B cell (primary cell): ENCODE results near the gene ANGPT4. TPM values are rescaled to one million over a fixed set of nuclear protein-coding genes. Genes with fewer than 3 reads are reported as not detected.

Source experiments
- ATAC-seq: fragments of 200-7000 bp; cut with Tn5 transposase; one replicate; pipeline ENCODE4 v1.10.0; 2021; ENCODE audit warnings: low read depth, mild to moderate bottlenecking, moderate number of reproducible peaks, moderate library complexity
- CTCF ChIA-PET: fragments of 350-600 bp; sonication (Branson Sonifier 250); formaldehyde crosslinking; loops from one replicate; lab custom pipeline; 2021; ENCODE audit warnings: antibody characterized with exemption, inconsistent platforms; lab: Charles Lee
- POLR2A ChIA-PET: fragments of 350-600 bp; sonication (Branson Sonifier 250); formaldehyde crosslinking; loops from one replicate; lab custom pipeline; 2021; ENCODE audit warnings: antibody characterized with exemption; lab: Charles Lee
- DNase-seq: peaks from one replicate; pipeline ENCODE4 v3.0.0; 2013
- H2AFZ ChIP-seq: 2 replicates; pipeline ENCODE4 v1.6.1; 2012; ENCODE audit warnings: mild to moderate bottlenecking, low read depth, low read length; ENCODE audit not compliant: insufficient read depth, poor library complexity, severe bottlenecking
- H3K27ac ChIP-seq, 2 donors: 1 replicate in 1 of 2; 2 replicates in 1 of 2; pipeline ENCODE4 v1.5.1; 2012 to 2013; ENCODE audit warnings: low read length in 2 of 2, mild to moderate bottlenecking in 2 of 2, moderate library complexity in 1 of 2
- H3K27me3 ChIP-seq, 4 experiments: fragments of 200-600 bp in 1 of 4; sonication (generic) in 1 of 4; replicated peaks in 1 of 4; 1 replicate in 2 of 4; 2 replicates in 2 of 4; pipeline versions ENCODE4 v1.6.1 to v1.7.0; 2013 to 2016; ENCODE audit warnings: low read length in 3 of 4, mild to moderate bottlenecking in 2 of 4, mixed read lengths in 1 of 4, moderate library complexity in 1 of 4; ENCODE audit not compliant: insufficient read depth in 4 of 4, control insufficient read depth in 3 of 4; ENCODE audit errors: control extremely low read depth in 1 of 4
- H3K36me3 ChIP-seq, 2 experiments: replicated peaks in 1 of 2; 1 replicate in 1 of 2; 2 replicates in 1 of 2; pipeline versions ENCODE4 v1.6.1 to v1.7.1; 2013; ENCODE audit warnings: low read length in 1 of 2; ENCODE audit not compliant: insufficient read depth in 2 of 2, control insufficient read depth in 1 of 2; ENCODE audit errors: control extremely low read depth in 1 of 2, extremely low read depth in 1 of 2
- H3K4me1 ChIP-seq, 2 donors: fragments of 200-600 bp in 1 of 2; sonication (generic) in 1 of 2; 1 replicate in 1 of 2; 2 replicates in 1 of 2; pipeline versions ENCODE4 v1.5.1 to v1.6.1; 2013 to 2017; ENCODE audit warnings: low read length in 2 of 2; ENCODE audit not compliant: control insufficient read depth in 2 of 2, insufficient read depth in 2 of 2
- H3K4me2 ChIP-seq: replicated peaks from 2 replicates; pipeline ENCODE3; 2012; ENCODE audit warnings: mild to moderate bottlenecking, low read depth, low read length; ENCODE audit not compliant: poor library complexity, severe bottlenecking
- H3K4me3 ChIP-seq, 5 experiments: fragments of 200-600 bp in 1 of 5; sonication (generic) in 1 of 5; 1 replicate in 3 of 5; 2 replicates in 2 of 5; pipeline versions ENCODE4 v1.5.1 to v1.7.0; 2011 to 2016; ENCODE audit warnings: low read length in 4 of 5, mild to moderate bottlenecking in 4 of 5, low read depth in 2 of 5, control low read depth in 1 of 5, moderate library complexity in 1 of 5; ENCODE audit not compliant: insufficient read depth in 1 of 5; ENCODE audit errors: control extremely low read depth in 1 of 5, extremely low read depth in 1 of 5
- H3K79me2 ChIP-seq: fragments of 200-600 bp; sonication (generic); one replicate; pipeline ENCODE4 v1.6.0; 2016; ENCODE audit warnings: low read length; ENCODE audit not compliant: control insufficient read depth, insufficient read depth
- H3K9ac ChIP-seq: fragments of 200-600 bp; sonication (generic); 2 replicates; pipeline ENCODE4 v1.6.1; 2017; ENCODE audit warnings: mild to moderate bottlenecking, low read length, moderate library complexity
- H3K9me3 ChIP-seq, 3 donors: one replicate each; pipeline versions ENCODE4 v1.6.1 to v1.7.1; 2013; ENCODE audit warnings: low read length in 2 of 3; ENCODE audit not compliant: control insufficient read depth in 2 of 3, insufficient read depth in 1 of 3; ENCODE audit errors: control extremely low read depth in 1 of 3
- H4K20me1 ChIP-seq: 2 replicates; pipeline ENCODE4 v1.6.0; 2012; ENCODE audit warnings: mild to moderate bottlenecking, low read length; ENCODE audit not compliant: insufficient read depth, control insufficient read depth, poor library complexity, severe bottlenecking
- H3K27ac Mint-ChIP-seq: one replicate; pipeline ENCODE4 v1.8.0; 2021; ENCODE audit warnings: mixed read lengths
- H3K27me3 Mint-ChIP-seq: one replicate; pipeline ENCODE4 v1.8.0; 2021; ENCODE audit warnings: mixed read lengths
- H3K4me1 Mint-ChIP-seq: one replicate; pipeline ENCODE4 v1.8.0; 2021; ENCODE audit warnings: mixed read lengths
- H3K4me3 Mint-ChIP-seq: one replicate; pipeline ENCODE4 v1.8.0; 2021; ENCODE audit warnings: mixed read lengths
- H3K9me3 Mint-ChIP-seq: one replicate; pipeline ENCODE4 v1.8.0; 2022; ENCODE audit warnings: mixed read lengths; ENCODE audit not compliant: insufficient read depth
- CTCF ChIP-seq: fragments of 200-600 bp; IDR thresholded peaks from one replicate; pipeline ENCODE4 v1.8.0; 2022; ENCODE audit warnings: antibody characterized with exemption, mild to moderate bottlenecking
- EZH2 ChIP-seq: IDR thresholded peaks from 2 replicates; pipeline ENCODE4 v1.6.1; 2012; ENCODE audit warnings: borderline replicate concordance, low read depth, mild to moderate bottlenecking, moderate library complexity, low read length; ENCODE audit not compliant: insufficient read depth, poor library complexity, severe bottlenecking
- WGBS: methylation state at CpG from one replicate; pipeline ENCODE4 v1.1.5; 2013; ENCODE audit warnings: missing lambda C conversion rate; ENCODE audit not compliant: insufficient coverage; 5-methylcytosine and 5-hydroxymethylcytosine counted together
- intact Hi-C: fragments of 100-400 bp; cut with micrococcal nuclease; formaldehyde crosslinking; loops from one replicate; pipeline ENCODE4 v1.10.0; 2022
- polyA plus RNA-seq: library from polyadenylated mRNA; depleted of rRNA; stranded (reverse); fragments of >200 nt; gene quantifications from 2 replicates; pipeline ENCODE4 v1.2.3, GENCODE V29; 2012
- total RNA-seq, 2 donors: library from RNA; stranded (reverse); fragments of 120-200 nt in 1 of 2; gene quantifications; 1 replicate in 1 of 2; 2 replicates in 1 of 2; pipeline versions ENCODE4 v1.2.3 to v1.2.4, GENCODE V29; 2013 to 2022

ANGPT4 gene
- total and polyA plus RNA-seq, 2 donors (not counting 1 experiment from before 2014, with no cell fraction given): not detected

GRCh38 chr20:860891-861290 lies 55.2 kb downstream of the ANGPT4 start:
- peaks cover 12% of the 10 kb centered on the region for H3K4me1 Mint-ChIP-seq
- DNase-seq (no peak), ATAC-seq (no peak)
- H3K27ac Mint-ChIP-seq: no peak overlapping the region
- no peak overlapping the region for H2AFZ ChIP-seq
- intact Hi-C loops: no loop called here
- no peak overlapping the region for H3K27ac ChIP-seq
- TF ChIP-seq CTCF: no peak
- TF ChIP-seq EZH2: no peak
- H3K79me2 ChIP-seq: no peaks in the 10 kb centered on the region
- H3K4me1 ChIP-seq: peaks cover 6 to 10% of the 10 kb centered on the region in 2 donors
- H3K4me3 Mint-ChIP-seq: no peak overlapping the region
- no peaks in the 10 kb centered on the region for H4K20me1 ChIP-seq
- ChIA-PET POLR2A (no interaction called here), CTCF (interaction anchor here (0.9 kb wide), 1 partner anchor 17 kb away, joined by 3 read pairs; no protein-coding TSS in a partner anchor)
- H3K9ac ChIP-seq: no peak overlapping the region
- no peaks in the 10 kb centered on the region for H3K9me3 ChIP-seq
- H3K27me3 Mint-ChIP-seq: no peaks in the 10 kb centered on the region
- H3K36me3 ChIP-seq: peaks cover 0 to 2% of the 10 kb centered on the region in 2 experiments
- no peaks in the 10 kb centered on the region for H3K9me3 Mint-ChIP-seq
- H3K27me3 ChIP-seq: no peaks in the 10 kb centered on the region
- H3K4me3 ChIP-seq: no peak overlapping the region
- WGBS: 100% methylated on average over 1 of the region's 2 CpGs
- no peak overlapping the region for H3K4me2 ChIP-seq

- Histone ChIP-seq H3K4me2 (no peak overlapping the region), H4K20me1 (no peaks in the 10 kb centered on the region), H2AFZ (no peak overlapping the region), H3K9me3 (no peaks in the 10 kb centered on the region), H3K27ac (no peak overlapping the region), H3K4me3 (no peak overlapping the region), H3K4me1 (peaks cover 6 to 14% of the 10 kb centered on the region in 2 donors), H3K36me3 (peaks cover 0 to 2% of the 10 kb centered on the region in 2 experiments), H3K27me3 (no peaks in the 10 kb centered on the region), H3K9ac (no peak overlapping the region), H3K79me2 (no peaks in the 10 kb centered on the region)
- TF ChIP-seq EZH2: no peak
- Mint-ChIP-seq H3K4me1 (peaks cover 14% of the 10 kb centered on the region), H3K4me3 (no peak overlapping the region), H3K27me3 (no peaks in the 10 kb centered on the region), H3K27ac (no peak overlapping the region), H3K9me3 (no peaks in the 10 kb centered on the region)
- intact Hi-C loops: no loop called here
- ChIA-PET POLR2A (no interaction called here), CTCF (interaction anchor here (0.9 to 1.0 kb wide), 2 partner anchors 15 to 96 kb away, joined by 3 read pairs; no protein-coding TSS in a partner anchor)
- DNase-seq (no peak), ATAC-seq (no peak)
- WGBS: 90% methylated on average over 2 of the region's 3 CpGs
Observed at GRCh38 chr20:859751-860231, 56.3 kb downstream of the ANGPT4 start.
